DND-41 (cell line): ENCODE data around the gene PLPPR1.
A peak's percentile ranks its signal among the peaks of the same experiment; 100 is the strongest.

ENCODE experiments used
- EZH2 ChIP-seq: IDR thresholded peaks from 3 replicates; pipeline ENCODE4 v1.6.1; 2012; ENCODE audit warnings: borderline replicate concordance, low read depth, mild to moderate bottlenecking, moderate library complexity, low read length, inconsistent platforms; ENCODE audit not compliant: severe bottlenecking
- TF ChIP-seq, protein P1 (sequence below): IDR thresholded peaks from 2 replicates; pipeline ENCODE4 v1.5.1; 2012; ENCODE audit warnings: borderline replicate concordance, low read length, moderate library complexity, mild to moderate bottlenecking; ENCODE audit not compliant: poor library complexity, severe bottlenecking; ENCODE audit errors: extremely low read depth

DNA sequence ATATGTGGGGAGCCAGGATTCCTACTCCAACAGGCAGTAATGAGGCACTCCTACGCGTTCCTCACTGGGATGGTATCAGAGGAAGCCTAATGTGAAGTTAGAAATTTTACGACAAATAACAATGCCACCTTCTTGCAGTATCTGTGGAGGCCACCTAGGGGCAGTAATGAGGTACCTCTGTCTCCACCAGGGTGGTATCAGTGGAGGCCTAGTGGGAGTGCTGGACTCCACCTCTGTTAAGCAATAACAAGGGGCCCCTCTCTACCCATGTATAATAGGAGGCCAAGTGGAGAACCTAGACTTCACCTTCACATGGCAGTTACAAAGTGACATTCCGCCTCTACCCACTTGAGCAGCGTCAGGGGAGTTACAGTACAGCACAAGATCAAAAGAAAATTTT, 147.9 kb downstream of the PLPPR1 start:
- TF ChIP-seq, protein P1, sequence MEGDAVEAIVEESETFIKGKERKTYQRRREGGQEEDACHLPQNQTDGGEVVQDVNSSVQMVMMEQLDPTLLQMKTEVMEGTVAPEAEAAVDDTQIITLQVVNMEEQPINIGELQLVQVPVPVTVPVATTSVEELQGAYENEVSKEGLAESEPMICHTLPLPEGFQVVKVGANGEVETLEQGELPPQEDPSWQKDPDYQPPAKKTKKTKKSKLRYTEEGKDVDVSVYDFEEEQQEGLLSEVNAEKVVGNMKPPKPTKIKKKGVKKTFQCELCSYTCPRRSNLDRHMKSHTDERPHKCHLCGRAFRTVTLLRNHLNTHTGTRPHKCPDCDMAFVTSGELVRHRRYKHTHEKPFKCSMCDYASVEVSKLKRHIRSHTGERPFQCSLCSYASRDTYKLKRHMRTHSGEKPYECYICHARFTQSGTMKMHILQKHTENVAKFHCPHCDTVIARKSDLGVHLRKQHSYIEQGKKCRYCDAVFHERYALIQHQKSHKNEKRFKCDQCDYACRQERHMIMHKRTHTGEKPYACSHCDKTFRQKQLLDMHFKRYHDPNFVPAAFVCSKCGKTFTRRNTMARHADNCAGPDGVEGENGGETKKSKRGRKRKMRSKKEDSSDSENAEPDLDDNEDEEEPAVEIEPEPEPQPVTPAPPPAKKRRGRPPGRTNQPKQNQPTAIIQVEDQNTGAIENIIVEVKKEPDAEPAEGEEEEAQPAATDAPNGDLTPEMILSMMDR: peak; percentile 23
- TF ChIP-seq EZH2: no peak
